ENCODE data around the gene SLC4A7. TPM values are rescaled to one million over a fixed set of nuclear protein-coding genes. Genes with fewer than 3 reads are reported as not detected.

Gene SLC4A7
- total RNA-seq, 2 experiments from 2014 or later, result 74.7 to 75.5 TPM

GRCh38 chr3:27507515-27508266, 23.5 kb upstream of the SLC4A7 start:
- Mint-ChIP-seq H3K36me3 (ENCODE audit: low read depth) (no peaks in the 10 kb centered on the region), H3K4me1 (no peaks in the 10 kb centered on the region), H3K4me3 (no peak overlapping the region), H3K27me3 (no peaks in the 10 kb centered on the region), H3K9me3 (no peaks in the 10 kb centered on the region), H3K27ac (no peak overlapping the region)
- no peak for DNase-seq
- CTCF ChIA-PET, result interaction anchor here (1.1 to 1.3 kb wide), 2 partner anchors 152 to 173 kb away, joined by 3 read pairs; no protein-coding TSS in a partner anchor
- POLR2A ChIA-PET, result interaction anchor here (1.0 kb wide), 1 partner anchor 17 kb away, joined by 3 read pairs; no protein-coding TSS in a partner anchor

GRCh38 chr3:27507111-27507510, 22.9 kb upstream of the SLC4A7 start:
- no peak overlapping the region for H3K4me3 Mint-ChIP-seq
- H3K27ac Mint-ChIP-seq, result no peak overlapping the region
- no peak for DNase-seq
- no peaks in the 10 kb centered on the region for H3K36me3 Mint-ChIP-seq (ENCODE audit: low read depth)
- no peaks in the 10 kb centered on the region for H3K27me3 Mint-ChIP-seq
- no peaks in the 10 kb centered on the region for H3K9me3 Mint-ChIP-seq
- ChIA-PET CTCF (interaction anchor here (1.1 to 1.3 kb wide), 2 partner anchors 153 to 174 kb away, joined by 3 read pairs; no protein-coding TSS in a partner anchor), POLR2A (interaction anchor here (1.0 kb wide), 1 partner anchor 18 kb away, joined by 3 read pairs; no protein-coding TSS in a partner anchor)
- H3K4me1 Mint-ChIP-seq, result no peaks in the 10 kb centered on the region

- POLR2A ChIA-PET, result no interaction called here
- Mint-ChIP-seq H3K27me3 (no peaks in the 10 kb centered on the region), H3K4me1 (no peaks in the 10 kb centered on the region), H3K9me3 (no peaks in the 10 kb centered on the region), H3K4me3 (no peak overlapping the region), H3K36me3 (ENCODE audit: low read depth) (no peaks in the 10 kb centered on the region), H3K27ac (no peak overlapping the region)
- no peak for DNase-seq
- CTCF ChIA-PET, result no interaction called here
These were observed 20.6 kb upstream of the SLC4A7 start for GRCh38 chr3:27504749-27505148.

GRCh38 chr3:27503526-27503925, 19.3 kb upstream of the SLC4A7 start:
- Mint-ChIP-seq H3K9me3 (no peaks in the 10 kb centered on the region), H3K36me3 (ENCODE audit: low read depth) (no peaks in the 10 kb centered on the region), H3K4me3 (no peak overlapping the region), H3K4me1 (no peaks in the 10 kb centered on the region), H3K27ac (no peak overlapping the region), H3K27me3 (no peaks in the 10 kb centered on the region)
- POLR2A ChIA-PET, result no interaction called here
- no peak for DNase-seq
- CTCF ChIA-PET, result no interaction called here

- H3K27me3 Mint-ChIP-seq, result no peaks in the 10 kb centered on the region
- ChIA-PET POLR2A (no interaction called here), CTCF (interaction anchor here (0.7 kb wide), 1 partner anchor 135 kb away, joined by 3 read pairs; no protein-coding TSS in a partner anchor)
- DNase-seq, result no peak
- H3K4me3 Mint-ChIP-seq, result no peak overlapping the region
- no peaks in the 10 kb centered on the region for H3K9me3 Mint-ChIP-seq
- no peaks in the 10 kb centered on the region for H3K36me3 Mint-ChIP-seq (ENCODE audit: low read depth)
- no peak overlapping the region for H3K27ac Mint-ChIP-seq
- peaks cover under 1% of the 10 kb centered on the region for H3K4me1 Mint-ChIP-seq
These were observed 17.6 kb upstream of the SLC4A7 start for GRCh38 chr3:27501759-27502158.

- CTCF ChIA-PET, result interaction anchor here (0.6 kb wide), 1 partner anchor 1569 kb away, joined by 3 read pairs; no protein-coding TSS in a partner anchor
- H3K27me3 Mint-ChIP-seq, result no peaks in the 10 kb centered on the region
These were observed 16.8 kb upstream of the SLC4A7 start for GRCh38 chr3:27500986-27501385.

GRCh38 chr3:27500035-27500434, 15.9 kb upstream of the SLC4A7 start:
- Mint-ChIP-seq H3K9me3 (no peaks in the 10 kb centered on the region), H3K36me3 (ENCODE audit: low read depth) (no peaks in the 10 kb centered on the region), H3K4me1 (peaks cover 7% of the 10 kb centered on the region), H3K27ac (no peak overlapping the region), H3K4me3 (no peak overlapping the region), H3K27me3 (no peaks in the 10 kb centered on the region)
- ChIA-PET POLR2A (interaction anchor here (1.2 kb wide), 1 partner anchor 16 kb away, joined by 3 read pairs; the partner anchor contains the start of gene SLC4A7), CTCF (no interaction called here)
- no peak for DNase-seq

More at GRCh38 chr3:27500986-27501385, 16.8 kb upstream of the SLC4A7 start:
- H3K27ac Mint-ChIP-seq, result no peak overlapping the region
- POLR2A ChIA-PET, result no interaction called here
- H3K4me1 Mint-ChIP-seq, result peaks cover 7% of the 10 kb centered on the region
- H3K36me3 Mint-ChIP-seq (ENCODE audit: low read depth), result no peaks in the 10 kb centered on the region
- no peak for DNase-seq
- no peaks in the 10 kb centered on the region for H3K9me3 Mint-ChIP-seq
- H3K4me3 Mint-ChIP-seq, result no peak overlapping the region

GRCh38 chr3:27494784-27495183, 10.6 kb upstream of the SLC4A7 start:
- POLR2A ChIA-PET, result no interaction called here
- CTCF ChIA-PET, result no interaction called here
- H3K4me3 Mint-ChIP-seq, result no peak overlapping the region
- no peak overlapping the region for H3K27ac Mint-ChIP-seq
- H3K4me1 Mint-ChIP-seq, result peaks cover 7% of the 10 kb centered on the region
- no peaks in the 10 kb centered on the region for H3K27me3 Mint-ChIP-seq
- H3K9me3 Mint-ChIP-seq, result no peaks in the 10 kb centered on the region
- no peak for DNase-seq
- peaks cover 2% of the 10 kb centered on the region for H3K36me3 Mint-ChIP-seq (ENCODE audit: low read depth)

- POLR2A ChIA-PET, result no interaction called here
- Mint-ChIP-seq H3K4me3 (no peak overlapping the region), H3K36me3 (ENCODE audit: low read depth) (peaks cover 2% of the 10 kb centered on the region), H3K4me1 (peaks cover 3% of the 10 kb centered on the region), H3K27ac (no peak overlapping the region), H3K27me3 (no peaks in the 10 kb centered on the region), H3K9me3 (no peaks in the 10 kb centered on the region)
- no peak for DNase-seq
- CTCF ChIA-PET, result no interaction called here
These were observed 4.6 kb upstream of the SLC4A7 start for GRCh38 chr3:27488821-27489220.

GRCh38 chr3:27487383-27487782, 3.2 kb upstream of the SLC4A7 start:
- POLR2A ChIA-PET, result interaction anchor here (1.0 kb wide), 1 partner anchor 102 kb away, joined by 3 read pairs; no protein-coding TSS in a partner anchor
- peaks cover 5% of the 10 kb centered on the region for H3K4me1 Mint-ChIP-seq

GRCh38 chr3:27486336-27486735, 2.2 kb upstream of the SLC4A7 start:
- DNase-seq, result no peak
- H3K4me1 Mint-ChIP-seq, result peaks cover 15% of the 10 kb centered on the region
- H3K27me3 Mint-ChIP-seq, result no peaks in the 10 kb centered on the region
- H3K27ac Mint-ChIP-seq, result no peak overlapping the region
- ChIA-PET POLR2A (interaction anchor here (1.0 kb wide), 1 partner anchor 103 kb away, joined by 3 read pairs; no protein-coding TSS in a partner anchor), CTCF (interaction anchor here (0.8 to 3.9 kb wide), 3 partner anchors 14 to 195 kb away, joined by 3 to 16 read pairs (median 11); no protein-coding TSS in a partner anchor)
- H3K4me3 Mint-ChIP-seq, result no peak overlapping the region
- H3K36me3 Mint-ChIP-seq (ENCODE audit: low read depth), result peaks cover 16% of the 10 kb centered on the region
- H3K9me3 Mint-ChIP-seq, result no peaks in the 10 kb centered on the region

More at GRCh38 chr3:27487383-27487782, 3.2 kb upstream of the SLC4A7 start:
- Mint-ChIP-seq H3K4me3 (no peak overlapping the region), H3K36me3 (ENCODE audit: low read depth) (peaks cover 10% of the 10 kb centered on the region), H3K27me3 (no peaks in the 10 kb centered on the region), H3K27ac (no peak overlapping the region), H3K9me3 (no peaks in the 10 kb centered on the region)
- CTCF ChIA-PET, result interaction anchor here (3.9 kb wide), 1 partner anchor 193 kb away, joined by 16 read pairs; no protein-coding TSS in a partner anchor
- no peak for DNase-seq

GRCh38 chr3:27485866-27486265, 1.7 kb upstream of the SLC4A7 start:
- H3K27me3 Mint-ChIP-seq, result no peaks in the 10 kb centered on the region
- no peak overlapping the region for H3K4me3 Mint-ChIP-seq
- DNase-seq, result no peak
- H3K36me3 Mint-ChIP-seq (ENCODE audit: low read depth), result peaks cover 21% of the 10 kb centered on the region
- H3K9me3 Mint-ChIP-seq, result no peaks in the 10 kb centered on the region
- no peak overlapping the region for H3K27ac Mint-ChIP-seq
- peaks cover 19% of the 10 kb centered on the region for H3K4me1 Mint-ChIP-seq
- POLR2A ChIA-PET, result interaction anchor here (2.3 kb wide), 1 partner anchor 48 kb away, joined by 13 read pairs; no protein-coding TSS in a partner anchor
- CTCF ChIA-PET, result interaction anchor here (0.8 to 3.9 kb wide), 4 partner anchors 13 to 195 kb away, joined by 3 to 16 read pairs (median 7); no protein-coding TSS in a partner anchor

Data from activated CD4-positive, alpha-beta memory T cell treated with anti-CD3 and anti-CD28 coated beads, Interleukin-2, amount 10 ng/mL, durations not matched to agents 7 days and 5 days (primary cell).